ENCODE results near the gene ZNF302.

DNA sequence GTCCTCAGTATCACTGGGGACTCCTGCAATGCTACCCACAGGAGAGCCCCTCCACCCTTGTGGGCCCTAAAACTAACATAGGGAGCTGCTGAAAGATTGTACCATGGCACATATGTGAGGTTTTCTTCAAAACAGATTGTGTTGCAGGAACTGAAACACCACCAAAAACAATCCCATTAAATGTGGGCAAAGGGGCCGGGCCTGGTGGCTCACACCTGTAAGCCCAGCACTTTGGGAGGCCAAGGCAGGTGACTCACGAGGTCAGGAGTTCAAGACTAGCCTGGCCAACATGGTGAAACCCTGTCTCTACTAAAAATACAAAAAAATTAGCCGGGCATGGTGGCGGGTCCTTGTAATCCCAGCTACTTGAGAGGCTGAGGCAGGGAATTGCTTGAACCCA lies 35.2 kb upstream of the ZNF302 start:
- TF ChIP-seq EZH2 (IDR thresholded peaks at IDR 0.05; ENCODE audit: low read depth): no peak
- TF ChIP-seq, protein P1, sequence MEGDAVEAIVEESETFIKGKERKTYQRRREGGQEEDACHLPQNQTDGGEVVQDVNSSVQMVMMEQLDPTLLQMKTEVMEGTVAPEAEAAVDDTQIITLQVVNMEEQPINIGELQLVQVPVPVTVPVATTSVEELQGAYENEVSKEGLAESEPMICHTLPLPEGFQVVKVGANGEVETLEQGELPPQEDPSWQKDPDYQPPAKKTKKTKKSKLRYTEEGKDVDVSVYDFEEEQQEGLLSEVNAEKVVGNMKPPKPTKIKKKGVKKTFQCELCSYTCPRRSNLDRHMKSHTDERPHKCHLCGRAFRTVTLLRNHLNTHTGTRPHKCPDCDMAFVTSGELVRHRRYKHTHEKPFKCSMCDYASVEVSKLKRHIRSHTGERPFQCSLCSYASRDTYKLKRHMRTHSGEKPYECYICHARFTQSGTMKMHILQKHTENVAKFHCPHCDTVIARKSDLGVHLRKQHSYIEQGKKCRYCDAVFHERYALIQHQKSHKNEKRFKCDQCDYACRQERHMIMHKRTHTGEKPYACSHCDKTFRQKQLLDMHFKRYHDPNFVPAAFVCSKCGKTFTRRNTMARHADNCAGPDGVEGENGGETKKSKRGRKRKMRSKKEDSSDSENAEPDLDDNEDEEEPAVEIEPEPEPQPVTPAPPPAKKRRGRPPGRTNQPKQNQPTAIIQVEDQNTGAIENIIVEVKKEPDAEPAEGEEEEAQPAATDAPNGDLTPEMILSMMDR (conservative IDR thresholded peaks at IDR 0.05): no peak
